HEK293 (cell line): ENCODE data around the gene CREB3L1.
A peak's percentile ranks its signal among the peaks of the same experiment; 100 is the strongest.

ENCODE experiments used
- CTCF ChIA-PET: fragments of 350-600 bp; formaldehyde crosslinking; extraction: SDS; loops from one replicate; lab custom pipeline; 2021; ENCODE audit warnings: antibody characterized with exemption; lab: Yijun Ruan, JAX
- POLR2A ChIA-PET: fragments of 300-600 bp; formaldehyde crosslinking; extraction: SDS; loops from one replicate; lab custom pipeline; 2020; ENCODE audit warnings: antibody characterized with exemption, inconsistent platforms; lab: Yijun Ruan, JAX
- H3K27ac ChIP-seq: fragments of 200-500 bp; sonication (Bioruptor generic); 2 replicates; pipeline ENCODE4 v1.5.1; 2014; ENCODE audit warnings: low read depth, low read length, control low read depth, inconsistent platforms; ENCODE audit errors: extremely low read depth
- H3K36me3 ChIP-seq, 2 experiments: fragments of 200-500 bp in 1 of 2; sonication (Bioruptor generic) in 1 of 2; 1 replicate in 1 of 2; 2 replicates in 1 of 2; pipeline ENCODE4 v1.5.1; 2014 to 2017; ENCODE audit warnings: inconsistent platforms in 2 of 2, low read length in 2 of 2; ENCODE audit not compliant: control insufficient read depth in 2 of 2, insufficient read depth in 1 of 2
- H3K4me1 ChIP-seq: fragments of 200-500 bp; sonication (Bioruptor generic); 2 replicates; pipeline ENCODE4 v1.5.1; 2014; ENCODE audit warnings: mild to moderate bottlenecking, low read length, inconsistent platforms; ENCODE audit not compliant: control insufficient read depth, insufficient read depth
- H3K4me3 ChIP-seq: 2 replicates; pipeline ENCODE4 v1.5.1; 2011; ENCODE audit warnings: low read depth, mild to moderate bottlenecking, control low read depth, low read length, moderate library complexity
- H3K9me3 ChIP-seq: fragments of 200-500 bp; sonication (Bioruptor generic); 2 replicates; pipeline ENCODE4 v1.5.1; 2014; ENCODE audit warnings: low read depth, low read length, inconsistent platforms; ENCODE audit not compliant: control insufficient read depth, insufficient read depth
- BCL11B ChIP-seq: fragments of 450-650 bp; formaldehyde crosslinking; IDR thresholded peaks from 2 replicates; pipeline ENCODE4 v1.5.1; 2016; ENCODE audit warnings: low read depth, missing biosample characterization, missing genetic modification characterization
- EGR2 ChIP-seq: fragments of 450-650 bp; formaldehyde crosslinking; IDR thresholded peaks from 2 replicates; pipeline ENCODE4 v1.5.1; 2016; ENCODE audit warnings: low read depth, missing biosample characterization, missing genetic modification characterization
- GLIS2 ChIP-seq: fragments of 450-650 bp; formaldehyde crosslinking; IDR thresholded peaks from 2 replicates; pipeline ENCODE4 v1.5.1; 2016; ENCODE audit warnings: missing biosample characterization, missing genetic modification characterization
- HOXA7 ChIP-seq: sonication (generic); formaldehyde crosslinking; IDR thresholded peaks from 2 replicates; pipeline ENCODE4 v1.8.1; 2022; ENCODE audit warnings: missing genetic modification reagents, borderline replicate concordance
- MYNN ChIP-seq: fragments of 450-650 bp; formaldehyde crosslinking; IDR thresholded peaks from 2 replicates; pipeline ENCODE4 v1.5.1; 2016; ENCODE audit warnings: missing biosample characterization, missing genetic modification characterization, borderline replicate concordance
- MZF1 ChIP-seq: fragments of 450-650 bp; formaldehyde crosslinking; IDR thresholded peaks from 2 replicates; pipeline ENCODE4 v1.5.1; 2017; ENCODE audit warnings: missing biosample characterization, missing genetic modification characterization, borderline replicate concordance
- YY2 ChIP-seq: fragments of 450-650 bp; formaldehyde crosslinking; IDR thresholded peaks from 2 replicates; pipeline ENCODE4 v1.5.1; 2016; ENCODE audit warnings: missing biosample characterization, missing genetic modification characterization
- ZIC2 ChIP-seq: fragments of 450-650 bp; formaldehyde crosslinking; IDR thresholded peaks from 2 replicates; pipeline ENCODE4 v1.5.1; 2016; ENCODE audit warnings: missing biosample characterization, missing genetic modification characterization
- ZNF157 ChIP-seq: fragments of 450-650 bp; formaldehyde crosslinking; IDR thresholded peaks from 2 replicates; pipeline ENCODE4 v1.5.1; 2016; ENCODE audit warnings: missing biosample characterization, missing genetic modification characterization
- ZNF239 ChIP-seq: fragments of 450-650 bp; formaldehyde crosslinking; IDR thresholded peaks from 2 replicates; pipeline ENCODE4 v1.5.1; 2016; ENCODE audit warnings: missing biosample characterization, missing genetic modification characterization
- ZNF391 ChIP-seq: fragments of 450-650 bp; formaldehyde crosslinking; IDR thresholded peaks from 2 replicates; pipeline ENCODE4 v1.5.1; 2016; ENCODE audit warnings: low read depth, missing biosample characterization, missing genetic modification characterization, borderline replicate concordance
- ZNF501 ChIP-seq: fragments of 450-650 bp; formaldehyde crosslinking; IDR thresholded peaks from 2 replicates; pipeline ENCODE4 v1.5.1; 2016; ENCODE audit warnings: missing biosample characterization, missing genetic modification characterization
- ZNF560 ChIP-seq: fragments of 450-650 bp; formaldehyde crosslinking; IDR thresholded peaks from 2 replicates; pipeline ENCODE4 v1.5.1; 2017; ENCODE audit warnings: missing biosample characterization, missing genetic modification characterization, borderline replicate concordance
- ZNF624 ChIP-seq: fragments of 450-650 bp; formaldehyde crosslinking; IDR thresholded peaks from 2 replicates; pipeline ENCODE4 v1.5.1; 2017; ENCODE audit warnings: missing biosample characterization, missing genetic modification characterization
- ZNF654 ChIP-seq: fragments of 450-650 bp; formaldehyde crosslinking; IDR thresholded peaks from 2 replicates; pipeline ENCODE4 v1.5.1; 2016; ENCODE audit warnings: low read depth, missing biosample characterization, missing genetic modification characterization
- ZNF837 ChIP-seq: fragments of 450-650 bp; formaldehyde crosslinking; IDR thresholded peaks from 2 replicates; pipeline ENCODE4 v1.5.1; 2016; ENCODE audit warnings: missing biosample characterization, missing genetic modification characterization
- ZNF843 ChIP-seq: fragments of 450-650 bp; formaldehyde crosslinking; IDR thresholded peaks from 2 replicates; pipeline ENCODE4 v1.5.1; 2016; ENCODE audit warnings: missing biosample characterization, missing genetic modification characterization
- ZSCAN16 ChIP-seq: fragments of 450-650 bp; formaldehyde crosslinking; IDR thresholded peaks from 2 replicates; pipeline ENCODE4 v1.5.1; 2016; ENCODE audit warnings: missing biosample characterization, missing genetic modification characterization
- TF ChIP-seq, protein P1 (sequence below): fragments of 450-650 bp; formaldehyde crosslinking; IDR thresholded peaks from 2 replicates; pipeline ENCODE4 v1.5.1; 2016; ENCODE audit warnings: missing biosample characterization, missing genetic modification characterization
- TF ChIP-seq, protein P2 (sequence below): fragments of 450-650 bp; formaldehyde crosslinking; IDR thresholded peaks from 2 replicates; pipeline ENCODE4 v1.5.1; 2016; ENCODE audit warnings: missing biosample characterization, missing genetic modification characterization
- TF ChIP-seq, protein P3 (sequence below): fragments of 450-650 bp; formaldehyde crosslinking; IDR thresholded peaks from 2 replicates; pipeline ENCODE4; 2016; ENCODE audit warnings: missing biosample characterization, missing genetic modification characterization

The CREB3L1 gene

DNA sequence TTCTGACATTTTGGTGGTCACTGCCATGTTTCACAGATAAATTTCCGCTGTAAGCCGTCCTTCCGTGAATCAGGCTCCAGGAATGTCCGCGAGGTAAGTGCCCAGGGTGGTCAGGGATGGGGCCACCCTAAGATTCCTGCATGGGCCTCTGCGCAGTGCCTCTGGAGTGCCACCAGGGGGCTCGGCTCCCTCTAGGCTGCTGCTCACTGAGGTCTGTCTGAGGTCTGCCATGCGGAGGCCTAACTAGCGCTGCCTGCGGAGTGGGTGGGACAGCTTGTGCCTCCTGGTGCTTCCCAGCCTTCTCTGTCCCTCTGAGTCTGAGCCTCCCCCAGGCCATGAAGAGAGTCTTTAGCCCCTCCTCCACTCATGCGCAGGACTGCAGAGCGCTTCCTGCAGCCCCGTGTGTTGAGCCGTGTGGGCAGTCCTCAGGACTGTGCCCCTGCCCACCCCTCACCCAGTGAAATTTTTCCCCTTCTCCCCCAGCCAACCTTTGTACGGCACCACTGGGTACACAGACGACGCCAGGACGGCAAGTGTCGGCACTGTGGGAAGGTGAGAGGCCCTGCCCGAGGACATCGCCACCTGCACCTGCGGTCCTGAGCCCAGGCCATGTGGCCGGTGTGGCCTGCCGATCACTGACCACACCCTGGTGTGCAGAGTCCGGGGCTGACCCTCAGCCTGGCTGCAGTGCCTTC lies 92.1 kb downstream of the CREB3L1 start (continued):
- TF ChIP-seq, protein P1, sequence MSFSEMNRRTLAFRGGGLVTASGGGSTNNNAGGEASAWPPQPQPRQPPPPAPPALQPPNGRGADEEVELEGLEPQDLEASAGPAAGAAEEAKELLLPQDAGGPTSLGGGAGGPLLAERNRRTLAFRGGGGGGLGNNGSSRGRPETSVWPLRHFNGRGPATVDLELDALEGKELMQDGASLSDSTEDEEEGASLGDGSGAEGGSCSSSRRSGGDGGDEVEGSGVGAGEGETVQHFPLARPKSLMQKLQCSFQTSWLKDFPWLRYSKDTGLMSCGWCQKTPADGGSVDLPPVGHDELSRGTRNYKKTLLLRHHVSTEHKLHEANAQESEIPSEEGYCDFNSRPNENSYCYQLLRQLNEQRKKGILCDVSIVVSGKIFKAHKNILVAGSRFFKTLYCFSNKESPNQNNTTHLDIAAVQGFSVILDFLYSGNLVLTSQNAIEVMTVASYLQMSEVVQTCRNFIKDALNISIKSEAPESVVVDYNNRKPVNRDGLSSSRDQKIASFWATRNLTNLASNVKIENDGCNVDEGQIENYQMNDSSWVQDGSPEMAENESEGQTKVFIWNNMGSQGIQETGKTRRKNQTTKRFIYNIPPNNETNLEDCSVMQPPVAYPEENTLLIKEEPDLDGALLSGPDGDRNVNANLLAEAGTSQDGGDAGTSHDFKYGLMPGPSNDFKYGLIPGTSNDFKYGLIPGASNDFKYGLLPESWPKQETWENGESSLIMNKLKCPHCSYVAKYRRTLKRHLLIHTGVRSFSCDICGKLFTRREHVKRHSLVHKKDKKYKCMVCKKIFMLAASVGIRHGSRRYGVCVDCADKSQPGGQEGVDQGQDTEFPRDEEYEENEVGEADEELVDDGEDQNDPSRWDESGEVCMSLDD (tag by site-specific recombination): no peak
- TF ChIP-seq MYNN (no peak), EGR2 (tag by site-specific recombination) (peak; percentile 56), ZNF843 (no peak), ZNF654 (tag by site-specific recombination) (peak; percentile 30), ZNF391 (tag by site-specific recombination) (no peak), ZNF501 (tag by site-specific recombination) (no peak), BCL11B (tag by site-specific recombination) (no peak), ZNF624 (tag by site-specific recombination) (no peak), ZNF239 (no peak), ZNF560 (tag by site-specific recombination) (no peak), YY2 (tag by site-specific recombination) (no peak), ZNF157 (no peak), GLIS2 (tag by site-specific recombination) (peak; percentile 36; the same call in 1 of the 2 replicates), ZSCAN16 (tag by site-specific recombination) (no peak), ZNF837 (no peak), MZF1 (tag by site-specific recombination) (no peak), ZIC2 (tag by site-specific recombination) (peak; percentile 69)
- TF ChIP-seq, protein P2, sequence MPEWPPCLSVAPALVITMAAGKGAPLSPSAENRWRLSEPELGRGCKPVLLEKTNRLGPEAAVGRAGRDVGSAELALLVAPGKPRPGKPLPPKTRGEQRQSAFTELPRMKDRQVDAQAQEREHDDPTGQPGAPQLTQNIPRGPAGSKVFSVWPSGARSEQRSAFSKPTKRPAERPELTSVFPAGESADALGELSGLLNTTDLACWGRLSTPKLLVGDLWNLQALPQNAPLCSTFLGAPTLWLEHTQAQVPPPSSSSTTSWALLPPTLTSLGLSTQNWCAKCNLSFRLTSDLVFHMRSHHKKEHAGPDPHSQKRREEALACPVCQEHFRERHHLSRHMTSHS (tag by site-specific recombination): no peak
- TF ChIP-seq, protein P3, sequence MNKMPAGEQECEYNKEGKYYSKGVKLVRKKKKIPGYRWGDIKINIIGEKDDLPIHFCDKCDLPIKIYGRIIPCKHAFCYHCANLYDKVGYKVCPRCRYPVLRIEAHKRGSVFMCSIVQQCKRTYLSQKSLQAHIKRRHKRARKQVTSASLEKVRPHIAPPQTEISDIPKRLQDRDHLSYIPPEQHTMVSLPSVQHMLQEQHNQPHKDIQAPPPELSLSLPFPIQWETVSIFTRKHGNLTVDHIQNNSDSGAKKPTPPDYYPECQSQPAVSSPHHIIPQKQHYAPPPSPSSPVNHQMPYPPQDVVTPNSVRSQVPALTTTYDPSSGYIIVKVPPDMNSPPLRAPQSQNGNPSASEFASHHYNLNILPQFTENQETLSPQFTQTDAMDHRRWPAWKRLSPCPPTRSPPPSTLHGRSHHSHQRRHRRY (tag by site-specific recombination): no peak

DNA sequence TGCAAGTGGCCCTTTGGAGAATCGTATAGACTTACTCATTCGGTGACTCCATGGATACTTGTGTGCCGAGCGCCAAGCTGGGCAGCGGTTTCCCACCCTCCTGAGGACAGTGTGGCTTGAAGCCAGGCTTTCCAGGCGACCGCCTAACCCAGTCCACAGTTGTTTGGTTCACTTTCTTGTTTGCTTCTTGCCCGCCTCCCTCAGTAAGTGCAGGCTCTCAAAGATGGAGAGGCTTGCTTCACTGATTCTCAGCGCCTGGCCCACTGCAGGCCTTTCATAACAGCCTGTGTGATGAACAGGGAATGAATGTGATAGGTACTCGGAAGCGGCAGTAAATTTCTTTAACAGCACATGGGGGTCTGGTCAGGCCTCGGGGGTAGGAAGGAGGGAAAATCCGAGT lies 92.8 kb downstream of the CREB3L1 start:
- no peak for TF ChIP-seq HOXA7 (CRISPR knock-in tag)
- TF ChIP-seq, all 188 proteins: peak for 0
- no peaks in the 10 kb centered on the region for H3K4me1 ChIP-seq
- peaks cover 0 to 62% of the 10 kb centered on the region in 2 experiments; a peak in 1 of 3 replicates for H3K36me3 ChIP-seq
- CTCF ChIA-PET: interaction anchor here (0.8 to 1.9 kb wide), 4 partner anchors 18 to 166 kb away, joined by 3 to 12 read pairs (median 4); no protein-coding TSS in a partner anchor
- no peak overlapping the region for H3K27ac ChIP-seq
- H3K4me3 ChIP-seq: no peak overlapping the region
- POLR2A ChIA-PET: no interaction called here
- no peaks in the 10 kb centered on the region for H3K9me3 ChIP-seq
